ENCODE results near the gene RTCA. TPM values are rescaled to one million over a fixed set of nuclear protein-coding genes. Genes with fewer than 3 reads are reported as not detected.

Gene RTCA
- total RNA-seq, 1 donor from 2014 or later, result 23.7 TPM

Small RNA genes within 50 kb of the gene (small RNA-seq; reads per million reads assigned to genes)
- gene AL445928.1 (ENCODE audit: low replicate concordance), result not detected
- gene MIR553 (ENCODE audit: low replicate concordance), result not detected

Other genes starting within 250 kb of the RTCA start
- gene SASS6, start 133.3 kb upstream of the RTCA start, total RNA-seq, result 3.7 TPM
- gene TRMT13, start 133.1 kb upstream of the RTCA start, total RNA-seq, result 31.7 TPM
- 35.4 TPM for gene LRRC39, start 88.0 kb upstream of the RTCA start, total RNA-seq
- 8.3 TPM for gene DBT, start 16.4 kb upstream of the RTCA start, total RNA-seq
- 13.6 TPM for gene CDC14A, start 86.3 kb downstream of the RTCA start, total RNA-seq